Ovary (tissue), 3 donors: ENCODE results near the gene ADGRF1.

ENCODE experiments used
- EP300 ChIP-seq: sonication (generic); formaldehyde crosslinking; IDR thresholded peaks from one replicate; pipeline ENCODE4 v1.6.1; 2017; ENCODE audit warnings: antibody characterized with exemption
- TF ChIP-seq, protein P1 (sequence below), 3 donors: fragments of 450-650 bp in 2 of 3; fragments of 200-600 bp in 1 of 3; IDR thresholded peaks; one replicate each; pipeline versions ENCODE4 v1.5.1 to v1.8.0; 2016 to 2022; ENCODE audit warnings: antibody characterized with exemption in 3 of 3, mild to moderate bottlenecking in 1 of 3
- donor health status: DM: no; HTN: no; CAD: no.

DNA sequence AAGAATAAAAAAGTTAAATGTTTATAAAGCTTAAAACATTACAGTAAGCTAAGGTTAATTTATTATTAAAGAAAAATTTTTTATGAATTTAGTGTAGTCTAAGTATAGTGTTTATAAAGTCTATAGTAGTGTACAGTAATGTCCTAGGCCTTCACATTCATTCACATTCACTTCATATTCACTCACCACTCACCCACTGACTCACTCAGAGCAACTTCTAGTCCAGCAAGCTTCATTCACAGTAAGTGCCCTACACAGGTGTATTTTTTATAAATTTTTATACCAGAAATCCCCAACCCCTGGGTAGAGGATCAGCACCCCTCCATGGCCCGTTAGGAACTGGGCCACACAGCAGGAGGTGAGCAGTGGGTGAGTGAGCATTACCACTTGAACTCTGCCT is 24.3 kb upstream of the ADGRF1 start:
- TF ChIP-seq, protein P1, sequence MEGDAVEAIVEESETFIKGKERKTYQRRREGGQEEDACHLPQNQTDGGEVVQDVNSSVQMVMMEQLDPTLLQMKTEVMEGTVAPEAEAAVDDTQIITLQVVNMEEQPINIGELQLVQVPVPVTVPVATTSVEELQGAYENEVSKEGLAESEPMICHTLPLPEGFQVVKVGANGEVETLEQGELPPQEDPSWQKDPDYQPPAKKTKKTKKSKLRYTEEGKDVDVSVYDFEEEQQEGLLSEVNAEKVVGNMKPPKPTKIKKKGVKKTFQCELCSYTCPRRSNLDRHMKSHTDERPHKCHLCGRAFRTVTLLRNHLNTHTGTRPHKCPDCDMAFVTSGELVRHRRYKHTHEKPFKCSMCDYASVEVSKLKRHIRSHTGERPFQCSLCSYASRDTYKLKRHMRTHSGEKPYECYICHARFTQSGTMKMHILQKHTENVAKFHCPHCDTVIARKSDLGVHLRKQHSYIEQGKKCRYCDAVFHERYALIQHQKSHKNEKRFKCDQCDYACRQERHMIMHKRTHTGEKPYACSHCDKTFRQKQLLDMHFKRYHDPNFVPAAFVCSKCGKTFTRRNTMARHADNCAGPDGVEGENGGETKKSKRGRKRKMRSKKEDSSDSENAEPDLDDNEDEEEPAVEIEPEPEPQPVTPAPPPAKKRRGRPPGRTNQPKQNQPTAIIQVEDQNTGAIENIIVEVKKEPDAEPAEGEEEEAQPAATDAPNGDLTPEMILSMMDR (IDR thresholded peaks at IDR 0.05), result no peak
- no peak for TF ChIP-seq EP300
